Urinary bladder (tissue), 4 donors: ENCODE measurements around the gene TKTL2. TPM values are rescaled to one million over a fixed set of nuclear protein-coding genes. Genes with fewer than 3 reads are reported as not detected.

Experiments used
- DNase-seq: peaks from one replicate; pipeline ENCODE4 v3.0.0-alpha.2; 2015; ENCODE audit errors: extremely low spot score
- H3K27ac ChIP-seq: one replicate; pipeline ENCODE4 v1.5.1; 2013; ENCODE audit warnings: low read depth, mild to moderate bottlenecking, moderate library complexity
- H3K36me3 ChIP-seq: one replicate; pipeline ENCODE4 v1.6.1; 2013; ENCODE audit warnings: mild to moderate bottlenecking, moderate library complexity; ENCODE audit not compliant: insufficient read depth
- H3K4me1 ChIP-seq: one replicate; pipeline ENCODE4 v1.6.1; 2013; ENCODE audit warnings: mild to moderate bottlenecking, moderate library complexity; ENCODE audit not compliant: insufficient read depth
- H3K4me3 ChIP-seq: one replicate; pipeline ENCODE4 v1.5.1; 2013; ENCODE audit warnings: low read depth, low read length
- WGBS: extraction: QIAGEN DNeasy Blood & Tissue Kit; methylation state at CpG from one replicate; pipeline ENCODE4 v1.1.7; 2013; 5-methylcytosine and 5-hydroxymethylcytosine counted together
- polyA plus RNA-seq: library from polyadenylated mRNA; stranded (reverse); fragments of 200-250 nt; gene quantifications from one replicate; pipeline ENCODE4 v1.2.3, GENCODE V29; 2013
- total RNA-seq: library from RNA; depleted of rRNA; stranded (reverse); fragments of >200 nt; gene quantifications from one replicate; pipeline ENCODE4 v1.2.3, GENCODE V29; 2014
- donor health status: healthy with polysubstance abuse.
- donor health status: healthy.

TKTL2 gene
- total RNA-seq (0.11 TPM), polyA plus RNA-seq (not detected)

GRCh38 chr4:163473576-163473975 lies at the start of gene TKTL2:
Gene TKTL2, minus strand, starts transcription at chr4:163473754. Its CDS starts 20 bp downstream, at chr4:163473734.
- no peak within 1 kb of the TSS for H3K27ac ChIP-seq
- H3K4me1 ChIP-seq = no peaks in the 10 kb centered on the region
- 92% methylated on average over 32 of the region's 32 CpGs for WGBS
- DNase-seq = no peak
- H3K4me3 ChIP-seq = no peak within 1 kb of the TSS
- H3K36me3 ChIP-seq = no peaks in the 10 kb centered on the region

GRCh38 chr4:163515198-163515597 lies 41.6 kb upstream of the TKTL2 start:
- Histone ChIP-seq H3K4me1 (no peaks in the 10 kb centered on the region), H3K4me3 (no peak overlapping the region), H3K36me3 (no peaks in the 10 kb centered on the region), H3K27ac (no peak overlapping the region)
- WGBS = 96% methylated on average over 8 of the region's 8 CpGs
- DNase-seq = no peak

GRCh38 chr4:163505374-163505773 lies 31.8 kb upstream of the TKTL2 start:
- Histone ChIP-seq H3K27ac (no peak overlapping the region), H3K4me1 (no peaks in the 10 kb centered on the region), H3K36me3 (no peaks in the 10 kb centered on the region), H3K4me3 (no peak overlapping the region)
- DNase-seq = no peak
- 92% methylated on average over 3 of the region's 3 CpGs for WGBS

GRCh38 chr4:163500586-163500985 lies 27.0 kb upstream of the TKTL2 start:
- DNase-seq = no peak
- WGBS = 63% methylated on average over 1 of the region's 1 CpG

GRCh38 chr4:163495900-163496299 lies 22.3 kb upstream of the TKTL2 start:
- no peaks in the 10 kb centered on the region for H3K4me1 ChIP-seq
- H3K36me3 ChIP-seq = no peaks in the 10 kb centered on the region
- H3K4me3 ChIP-seq = no peak overlapping the region
- no peak overlapping the region for H3K27ac ChIP-seq
- 16% methylated on average over 1 of the region's 1 CpG for WGBS
- DNase-seq = no peak

More at GRCh38 chr4:163500586-163500985, 27.0 kb upstream of the TKTL2 start:
- H3K4me3 ChIP-seq = no peak overlapping the region
- H3K36me3 ChIP-seq = no peaks in the 10 kb centered on the region
- no peaks in the 10 kb centered on the region for H3K4me1 ChIP-seq
- H3K27ac ChIP-seq = no peak overlapping the region

- Histone ChIP-seq H3K36me3 (no peaks in the 10 kb centered on the region), H3K4me3 (peak within 1 kb of the TSS; percentile 70), H3K4me1 (no peaks in the 10 kb centered on the region), H3K27ac (peak within 1 kb of the TSS; percentile 32)
- DNase-seq = peak; percentile 83
- under 1% methylated on average over 64 of the region's 64 CpGs for WGBS
Observed at GRCh38 chr4:163494360-163495241, 21.0 kb upstream of the TKTL2 start, which contains the start of gene TMA16. Gene TMA16, plus strand, starts transcription at chr4:163494690. Its CDS starts 112 bp downstream, at chr4:163494802.

GRCh38 chr4:163493643-163494359 lies 20.2 kb upstream of the TKTL2 start:
- Histone ChIP-seq H3K36me3 (no peaks in the 10 kb centered on the region), H3K27ac (peak overlapping the region; percentile 32), H3K4me1 (no peaks in the 10 kb centered on the region), H3K4me3 (peak overlapping the region; percentile 70)
- no peak for DNase-seq
- 48% methylated on average over 28 of the region's 28 CpGs for WGBS

GRCh38 chr4:163492951-163493504 lies 19.5 kb upstream of the TKTL2 start:
- DNase-seq = no peak
- no peaks in the 10 kb centered on the region for H3K4me1 ChIP-seq
- H3K4me3 ChIP-seq = no peak overlapping the region
- H3K36me3 ChIP-seq = no peaks in the 10 kb centered on the region
- WGBS = 90% methylated on average over 6 of the region's 6 CpGs
- H3K27ac ChIP-seq = no peak overlapping the region

GRCh38 chr4:163489929-163490328 lies 16.4 kb upstream of the TKTL2 start:
- WGBS = 61% methylated on average over 1 of the region's 1 CpG
- DNase-seq = no peak
- H3K36me3 ChIP-seq = no peaks in the 10 kb centered on the region
- H3K27ac ChIP-seq = no peak overlapping the region
- H3K4me3 ChIP-seq = no peak overlapping the region
- no peaks in the 10 kb centered on the region for H3K4me1 ChIP-seq

GRCh38 chr4:163486321-163486720 lies 12.8 kb upstream of the TKTL2 start:
- DNase-seq = no peak
- no peaks in the 10 kb centered on the region for H3K4me1 ChIP-seq
- H3K4me3 ChIP-seq = no peak overlapping the region
- WGBS = 48% methylated on average over 1 of the region's 1 CpG
- no peaks in the 10 kb centered on the region for H3K36me3 ChIP-seq
- H3K27ac ChIP-seq = no peak overlapping the region

GRCh38 chr4:163485589-163485988 lies 12.0 kb upstream of the TKTL2 start:
- WGBS = 48% methylated on average over 2 of the region's 2 CpGs
- Histone ChIP-seq H3K36me3 (no peaks in the 10 kb centered on the region), H3K4me3 (no peak overlapping the region), H3K4me1 (no peaks in the 10 kb centered on the region), H3K27ac (no peak overlapping the region)
- no peak for DNase-seq

GRCh38 chr4:163484906-163485305 lies 11.4 kb upstream of the TKTL2 start:
- Histone ChIP-seq H3K4me1 (no peaks in the 10 kb centered on the region), H3K36me3 (no peaks in the 10 kb centered on the region), H3K4me3 (no peak overlapping the region), H3K27ac (no peak overlapping the region)
- no peak for DNase-seq
- WGBS = 19% methylated on average over 4 of the region's 4 CpGs

GRCh38 chr4:163482190-163482589 lies 8.6 kb upstream of the TKTL2 start:
- H3K36me3 ChIP-seq = no peaks in the 10 kb centered on the region
- 52% methylated on average over 1 of the region's 1 CpG for WGBS
- DNase-seq = no peak
- H3K4me3 ChIP-seq = no peak overlapping the region
- H3K4me1 ChIP-seq = no peaks in the 10 kb centered on the region
- no peak overlapping the region for H3K27ac ChIP-seq
